Activated gamma-delta T cell treated with anti-CD3 and anti-CD28 coated beads, Interleukin-2, amount 50 U/mL, for 16 hours (primary cell): ENCODE results near the gene CASS4.

Source experiments
- DNase-seq: peaks from one replicate; pipeline ENCODE4 v3.0.0-alpha.2; 2020; ENCODE audit warnings: low read depth

Gene CASS4

DNA sequence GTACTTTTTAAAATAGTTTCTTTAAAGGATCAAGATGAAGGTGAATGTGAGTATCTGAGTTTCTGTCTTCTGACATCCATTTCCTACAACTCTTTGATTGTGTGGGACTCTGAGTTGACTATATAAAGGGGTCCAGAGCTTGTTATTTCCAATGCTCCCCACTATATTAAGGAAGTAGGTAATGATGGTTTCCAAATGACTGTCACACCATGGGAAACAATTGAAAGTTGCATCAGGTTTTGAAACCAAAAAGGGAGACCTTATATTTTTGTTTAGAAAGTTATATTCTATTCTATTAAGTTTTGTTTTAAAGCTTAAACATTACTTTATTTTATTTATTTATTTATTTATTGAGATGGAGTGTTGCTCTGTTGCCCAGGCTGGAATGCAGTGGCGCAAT is 11.2 kb downstream of the CASS4 start:
- DNase-seq: no peak

GRCh38 chr20:56423886-56424285 is 11.8 kb downstream of the CASS4 start:
- DNase-seq: no peak

DNA sequence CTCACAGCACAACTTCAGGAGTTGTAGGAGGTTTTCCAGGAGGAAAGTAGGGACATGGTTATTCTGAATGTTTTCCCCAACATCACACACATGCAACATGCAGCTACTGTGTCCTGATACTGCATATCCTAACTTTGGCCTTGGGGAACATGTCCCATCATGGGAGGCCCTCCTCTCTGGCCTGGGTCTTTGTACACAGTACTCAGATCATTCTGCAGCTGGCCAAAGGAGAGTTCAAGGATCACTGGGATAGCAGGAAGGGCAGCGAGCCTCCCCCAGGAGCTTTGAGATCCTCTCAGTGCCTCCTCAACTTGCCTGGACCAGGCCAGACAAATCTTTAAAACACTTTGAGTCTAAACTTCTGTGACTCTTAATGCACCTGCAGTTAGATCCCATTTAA is 12.9 kb downstream of the CASS4 start:
- DNase-seq: no peak

DNA sequence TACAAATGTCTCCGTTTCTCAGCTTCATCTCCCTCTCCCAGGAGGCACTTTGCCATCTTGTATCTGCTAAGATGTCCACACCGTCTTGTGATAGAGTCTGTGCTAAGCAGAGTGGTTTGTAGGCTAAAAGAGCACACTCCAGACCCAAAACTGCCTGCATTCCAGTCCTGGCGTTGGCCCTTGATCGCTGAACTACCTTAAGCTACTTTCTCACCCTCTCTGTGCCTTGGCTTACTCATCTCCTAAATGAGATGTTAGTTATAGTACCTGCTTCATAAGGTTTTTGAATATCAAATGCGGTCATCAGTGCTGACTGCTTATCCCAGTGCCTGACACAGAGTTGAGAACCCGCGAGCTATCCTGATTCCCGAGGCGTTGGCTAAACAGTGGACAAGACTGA is 14.0 kb downstream of the CASS4 start:
- DNase-seq: no peak

GRCh38 chr20:56426926-56427325 is 14.9 kb downstream of the CASS4 start:
- no peak for DNase-seq

- DNase-seq: no peak
Observed at GRCh38 chr20:56427797-56428196, 15.7 kb downstream of the CASS4 start.

DNA sequence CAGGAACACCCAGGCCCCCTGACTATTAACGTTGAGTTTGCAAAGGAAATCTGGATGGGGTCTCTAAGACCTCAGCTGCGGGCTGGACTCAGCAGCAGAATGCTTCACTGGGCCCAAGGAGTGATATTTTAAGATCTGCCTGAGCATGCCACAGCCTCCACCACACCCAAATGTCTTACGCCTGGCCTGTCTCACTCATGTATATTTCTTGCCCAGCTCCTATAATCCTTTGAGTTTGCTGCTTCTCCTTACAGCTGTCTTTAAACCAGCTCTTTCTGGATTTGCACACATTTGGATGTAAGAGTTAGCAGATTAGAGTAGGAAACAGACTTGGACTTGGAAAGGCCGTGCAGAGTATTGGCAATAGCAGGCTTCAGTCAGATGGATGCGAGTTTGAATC is 16.4 kb downstream of the CASS4 start:
- DNase-seq: no peak

GRCh38 chr20:56428881-56429280 is 16.8 kb downstream of the CASS4 start:
- DNase-seq: no peak

DNA sequence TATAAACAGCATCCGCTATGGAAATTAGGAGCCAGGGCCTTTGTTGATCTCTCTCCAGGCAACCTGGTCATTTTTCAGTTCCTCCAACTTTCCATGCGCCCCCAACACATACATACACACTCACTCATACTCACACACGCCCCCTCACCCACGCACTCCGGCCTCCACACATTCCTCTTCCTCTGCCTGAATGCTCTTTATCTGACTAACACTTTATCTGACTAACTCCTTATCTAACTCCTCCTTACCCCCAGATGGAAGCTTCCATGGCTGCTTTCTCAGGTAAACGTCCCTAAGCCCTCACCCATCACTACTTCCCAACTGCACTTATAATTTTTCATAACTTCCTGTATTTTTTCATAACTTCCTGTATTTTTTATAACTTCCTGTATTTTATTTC is 17.4 kb downstream of the CASS4 start:
- no peak for DNase-seq

DNA sequence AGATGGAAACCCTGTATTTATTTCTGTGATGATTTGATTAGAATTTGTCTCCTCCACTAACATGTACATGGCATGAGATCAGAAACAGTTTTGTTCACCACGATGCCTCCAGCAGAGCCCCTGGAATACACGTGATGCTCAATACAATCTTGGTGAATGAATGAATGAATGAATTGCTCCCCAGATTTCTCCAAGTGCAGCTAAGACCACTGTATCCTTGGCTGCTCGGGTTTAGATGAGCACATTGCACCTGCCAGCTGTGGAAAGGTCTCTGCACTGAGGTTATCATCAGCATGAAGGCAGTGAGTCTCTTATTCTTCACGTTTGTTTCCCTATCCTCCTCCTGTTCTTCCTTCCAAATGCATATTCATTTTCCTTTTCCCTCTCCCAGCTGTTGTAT is 17.9 kb downstream of the CASS4 start:
- no peak for DNase-seq

- no peak for DNase-seq
Observed at GRCh38 chr20:56430461-56430860, 18.4 kb downstream of the CASS4 start.

DNA sequence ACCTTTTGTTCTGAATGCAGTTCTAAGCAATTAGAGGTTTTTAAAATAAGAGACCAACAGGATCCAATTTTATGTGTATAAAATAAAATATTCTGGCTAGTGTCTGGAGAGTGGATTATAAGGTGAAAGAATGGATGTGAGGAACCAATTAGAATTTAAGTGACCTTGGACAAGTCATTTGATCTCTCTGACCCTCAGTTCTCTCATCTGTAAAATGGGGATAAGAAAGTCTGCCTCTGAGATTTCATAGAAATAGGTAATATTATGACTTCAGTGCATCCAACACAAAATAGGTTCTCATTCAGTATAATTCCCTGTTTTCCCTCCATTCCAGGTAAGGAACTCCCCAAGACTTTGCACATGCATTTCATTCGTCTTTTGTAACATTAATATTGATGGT is 18.9 kb downstream of the CASS4 start:
- DNase-seq: no peak

DNA sequence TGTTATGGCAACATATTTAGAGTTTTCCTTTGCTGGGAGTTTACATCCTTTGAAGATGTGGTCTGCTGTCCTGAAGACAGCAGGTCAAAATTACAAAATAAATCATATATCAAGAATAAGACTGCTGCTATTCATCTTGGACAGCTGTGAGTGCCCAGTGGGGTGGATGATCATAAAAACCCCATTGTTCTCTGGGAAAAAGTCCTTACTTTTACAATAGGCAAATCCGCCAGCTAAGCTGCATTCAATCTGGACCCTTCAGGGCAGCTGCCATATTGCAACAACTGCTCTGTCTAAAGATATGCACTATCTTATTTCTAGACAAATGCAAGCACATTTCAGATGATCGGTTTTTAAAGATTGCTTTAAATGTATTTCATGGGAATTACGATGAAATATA is 19.4 kb downstream of the CASS4 start:
- no peak for DNase-seq

GRCh38 chr20:56433221-56433879 is 21.3 kb downstream of the CASS4 start:
- no peak for DNase-seq

DNA sequence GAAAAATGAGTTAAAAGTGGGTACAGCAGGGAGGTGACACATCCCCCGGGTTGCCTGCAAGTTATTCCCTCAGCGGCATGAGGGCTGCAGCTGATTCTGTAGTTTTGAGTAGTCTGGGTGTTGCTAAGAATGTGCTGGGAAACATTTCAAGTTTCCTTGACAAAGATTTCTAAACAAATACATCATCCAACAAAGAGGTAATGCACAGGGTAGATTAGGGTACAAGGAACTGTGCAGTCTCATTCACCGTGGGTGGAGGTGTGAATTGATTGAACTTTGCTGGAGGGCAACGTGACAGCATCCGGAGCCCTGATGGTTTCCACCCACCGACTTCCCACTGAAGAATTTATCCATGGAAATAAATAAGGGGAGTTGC is 21.8 kb downstream of the CASS4 start:
- peak; percentile 20 for DNase-seq

DNA sequence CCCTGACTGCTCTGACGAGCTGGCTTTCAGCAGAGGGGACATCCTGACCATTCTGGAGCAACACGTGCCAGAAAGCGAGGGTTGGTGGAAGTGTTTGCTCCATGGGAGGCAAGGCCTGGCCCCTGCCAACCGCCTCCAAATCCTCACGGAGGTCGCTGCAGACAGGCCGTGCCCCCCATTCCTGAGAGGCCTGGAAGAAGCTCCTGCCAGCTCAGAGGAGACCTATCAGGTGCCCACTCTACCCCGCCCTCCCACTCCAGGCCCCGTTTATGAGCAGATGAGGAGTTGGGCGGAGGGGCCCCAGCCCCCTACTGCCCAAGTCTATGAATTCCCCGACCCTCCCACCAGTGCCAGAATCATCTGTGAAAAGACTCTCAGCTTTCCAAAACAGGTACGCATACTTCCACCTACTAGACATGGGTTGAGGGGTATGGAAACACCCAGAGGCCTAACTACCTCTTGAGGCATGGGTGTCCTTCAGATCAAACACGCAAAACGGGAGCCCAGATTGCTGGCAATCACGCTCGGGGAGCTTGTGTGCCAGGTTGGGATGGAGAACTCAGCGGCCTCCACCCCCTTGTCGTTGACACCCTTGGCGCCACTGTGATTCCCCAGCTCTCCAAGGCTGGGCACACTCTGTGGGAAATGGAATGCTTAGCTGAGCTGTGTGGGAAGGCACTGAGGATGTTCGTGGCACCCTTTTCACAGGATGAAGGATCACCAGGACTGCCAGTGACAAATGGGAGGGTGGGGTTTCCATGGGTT is 25.3 kb downstream of the CASS4 start:
- no peak for DNase-seq

DNA sequence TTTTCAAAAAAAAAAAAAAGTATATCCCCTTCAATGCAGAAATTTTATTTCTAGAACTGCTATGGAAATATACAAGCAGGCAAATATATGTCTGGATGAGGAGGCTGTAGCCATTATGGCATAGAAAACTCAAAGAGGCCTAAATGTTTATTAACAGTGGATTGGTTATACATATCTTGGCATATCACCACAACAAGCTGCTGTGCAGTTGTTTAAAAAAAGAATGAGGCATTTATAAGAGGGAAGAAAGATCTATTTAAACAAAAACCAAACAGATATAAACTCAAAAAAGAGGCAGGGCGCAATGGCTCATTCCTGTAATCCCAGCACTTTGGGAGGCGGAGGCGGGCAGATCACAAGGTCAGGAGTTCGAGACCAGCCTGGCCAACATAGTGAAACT is 26.2 kb downstream of the CASS4 start:
- DNase-seq: no peak

DNA sequence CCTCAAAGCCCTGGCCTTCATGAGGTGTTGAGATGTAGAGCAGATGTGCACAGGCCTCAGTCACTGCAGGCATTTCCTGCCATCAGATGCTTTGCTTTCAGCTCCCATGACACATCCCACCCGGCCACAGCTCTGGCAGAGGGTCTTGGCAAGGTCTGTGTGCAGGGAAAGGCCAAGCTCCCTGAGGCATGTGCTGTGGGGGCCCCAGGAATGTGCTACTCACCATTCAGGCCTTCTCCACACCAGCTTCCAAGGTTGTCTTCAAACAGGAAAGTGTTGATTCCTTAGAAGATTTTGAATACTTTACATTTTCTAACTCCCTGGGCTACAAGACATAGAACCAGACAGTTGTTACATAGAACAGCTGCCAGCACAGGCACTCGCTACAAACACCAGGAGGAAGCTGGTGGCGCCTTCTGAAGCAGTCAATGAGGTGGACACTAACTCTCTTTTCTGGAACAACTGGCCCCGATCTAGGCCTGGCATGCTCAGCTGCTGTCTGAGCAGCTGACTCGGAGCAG is 27.8 kb downstream of the CASS4 start:
- no peak for DNase-seq

DNA sequence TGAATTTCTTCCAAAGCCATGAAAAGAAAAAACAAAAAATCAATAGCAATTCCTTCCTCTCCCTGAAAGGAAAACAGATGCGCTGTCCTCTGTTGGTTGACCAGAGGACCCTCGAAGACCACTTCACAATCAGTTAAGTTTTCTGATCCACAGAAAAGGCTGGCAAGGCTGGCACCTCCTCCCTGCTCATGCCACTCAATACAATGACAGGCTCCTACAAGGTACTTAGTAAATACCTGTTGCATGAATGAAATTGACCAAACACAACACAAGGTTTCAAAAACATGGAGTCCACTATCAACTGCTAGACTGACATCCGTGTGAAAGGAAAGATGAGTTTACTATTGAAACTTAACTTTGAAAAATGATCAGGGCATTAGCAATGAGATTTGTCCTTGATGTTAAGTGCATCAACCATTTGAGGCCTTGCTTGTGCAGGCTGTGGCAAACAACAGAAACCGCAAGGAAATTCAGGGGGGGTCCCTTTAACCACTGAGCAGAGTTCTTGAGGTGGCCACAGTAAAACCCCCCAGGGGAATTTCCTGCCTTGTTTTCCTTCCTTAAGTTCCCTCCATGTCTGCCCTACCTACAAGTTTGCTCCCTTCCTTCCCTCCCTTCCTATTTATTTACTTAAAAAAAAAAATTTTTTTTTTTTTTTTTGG is 28.4 kb downstream of the CASS4 start:
- DNase-seq: peak; percentile 59

- no peak for DNase-seq
Observed at GRCh38 chr20:56442389-56443365, 30.6 kb downstream of the CASS4 start.

DNA sequence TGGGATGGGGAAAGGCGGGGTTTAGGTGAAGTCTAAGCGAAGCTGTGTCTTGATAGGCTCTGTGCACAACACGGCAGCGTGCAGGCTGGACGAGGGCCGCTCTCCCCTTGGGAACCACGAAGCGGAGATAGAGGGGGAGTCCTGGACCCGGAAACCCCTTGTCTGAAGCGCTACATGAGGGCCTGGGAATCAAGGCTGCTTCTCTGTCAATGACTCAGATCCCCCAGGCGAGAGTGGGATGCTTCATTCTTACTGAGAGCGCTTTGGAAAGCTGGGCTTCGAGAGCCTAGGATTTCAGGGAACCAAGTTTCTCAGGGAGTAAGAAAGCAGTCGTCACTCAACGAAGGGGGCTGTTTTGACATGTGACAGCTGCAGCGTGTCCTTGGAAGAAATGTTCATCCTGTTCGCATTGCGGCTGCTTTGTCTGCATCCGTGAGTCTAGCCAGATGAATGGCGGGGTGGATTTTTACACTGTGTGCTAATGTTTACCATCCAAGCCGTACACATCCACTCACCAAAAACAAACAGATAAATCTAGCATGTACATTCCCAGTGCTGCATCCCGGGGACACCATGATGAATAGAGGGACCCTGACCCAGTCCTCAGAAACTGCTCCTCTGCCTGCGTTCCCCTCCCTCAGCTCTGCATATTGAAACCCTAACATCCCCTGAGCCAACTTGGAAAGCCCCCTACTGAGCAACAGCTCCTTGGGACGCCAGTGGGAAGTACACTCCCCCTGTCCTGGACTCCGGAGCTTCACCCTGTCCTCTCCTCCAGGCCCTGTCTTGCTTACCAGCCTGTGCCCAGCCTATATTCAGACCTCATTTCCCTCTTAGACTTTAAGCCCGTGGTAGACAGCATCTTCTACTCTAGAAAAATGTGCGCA is 31.8 kb downstream of the CASS4 start:
- no peak for DNase-seq
